Stimulated activated CD8-positive, alpha-beta memory T cell treated with anti-CD3 and anti-CD28 coated beads, Interleukin-4, amount 100 ng/mL, for 48 hours (primary cell): ENCODE results near the gene COPG2.

Source experiments
- DNase-seq: peaks from one replicate; pipeline ENCODE4 v3.0.0-alpha.2; 2020

COPG2 gene

GRCh38 chr7:130461272-130461671, 207.3 kb downstream of the COPG2 start:
- DNase-seq, result no peak

GRCh38 chr7:130458257-130458656, 210.3 kb downstream of the COPG2 start:
- no peak for DNase-seq
